ENCODE results near the gene EFL1.
"Not testable (repeated sequence)": the region's sequence is repeated elsewhere in the genome, so short reads cannot be mapped to it uniquely, and the experiment has no call there.

EFL1 gene

DNA sequence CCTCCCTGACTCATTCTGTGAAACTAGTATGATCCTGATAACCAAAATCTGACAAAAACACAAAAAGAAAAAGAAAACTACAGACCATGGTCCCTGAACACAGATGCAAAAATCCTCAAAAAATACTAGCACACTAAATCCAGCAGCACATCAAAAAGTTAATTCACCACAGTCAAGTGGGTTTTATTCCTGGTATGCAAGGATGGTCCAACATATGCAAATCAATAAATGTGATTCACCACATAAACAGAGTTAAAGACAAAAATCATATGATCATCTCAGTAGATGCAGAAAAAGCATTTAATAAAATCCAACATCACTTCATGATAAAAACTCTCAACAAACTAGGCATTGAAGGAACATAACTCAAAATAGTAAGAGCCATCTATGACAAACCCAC is 12.9 kb upstream of the EFL1 start:
- DNase-seq, result no peak

DNA sequence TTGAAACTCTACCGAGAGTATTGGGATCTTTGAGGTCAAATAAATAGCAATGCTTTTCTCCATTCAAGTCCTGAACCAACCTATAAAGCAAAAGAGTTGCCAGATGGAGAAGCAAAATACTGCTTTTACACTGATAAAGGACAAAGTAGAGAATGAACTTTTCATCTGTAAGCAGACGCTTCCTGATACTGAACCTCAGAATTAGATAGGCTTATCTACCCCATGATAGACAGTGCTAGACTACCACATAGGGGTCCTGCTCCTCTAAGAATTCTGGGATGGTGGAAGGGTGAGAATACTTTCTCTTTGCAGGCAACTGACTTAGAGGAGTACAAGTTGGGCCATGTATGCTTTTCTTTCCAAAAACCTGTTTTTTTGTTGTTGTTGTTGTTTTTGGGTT is 9.6 kb upstream of the EFL1 start:
- no peak for DNase-seq

DNA sequence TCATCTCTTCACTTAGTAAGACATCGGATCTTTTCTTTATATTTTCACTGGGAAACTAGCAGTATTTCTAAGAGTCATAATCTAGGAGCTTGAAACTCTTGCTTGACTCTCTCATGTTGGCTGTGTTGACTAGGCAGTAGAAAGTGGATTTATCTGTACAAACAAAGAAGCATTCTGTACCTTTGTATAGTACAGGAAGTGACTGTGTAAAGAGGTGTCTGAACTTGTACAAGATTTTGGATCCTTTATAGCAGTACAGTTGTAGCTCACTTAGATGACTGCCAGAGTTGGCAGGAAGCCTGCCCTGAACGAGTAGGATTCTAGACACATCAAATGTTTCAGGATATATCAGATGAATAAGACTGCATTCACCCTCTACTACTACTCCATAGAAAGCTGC is 5.9 kb upstream of the EFL1 start:
- not testable (repeated sequence) for DNase-seq

DNA sequence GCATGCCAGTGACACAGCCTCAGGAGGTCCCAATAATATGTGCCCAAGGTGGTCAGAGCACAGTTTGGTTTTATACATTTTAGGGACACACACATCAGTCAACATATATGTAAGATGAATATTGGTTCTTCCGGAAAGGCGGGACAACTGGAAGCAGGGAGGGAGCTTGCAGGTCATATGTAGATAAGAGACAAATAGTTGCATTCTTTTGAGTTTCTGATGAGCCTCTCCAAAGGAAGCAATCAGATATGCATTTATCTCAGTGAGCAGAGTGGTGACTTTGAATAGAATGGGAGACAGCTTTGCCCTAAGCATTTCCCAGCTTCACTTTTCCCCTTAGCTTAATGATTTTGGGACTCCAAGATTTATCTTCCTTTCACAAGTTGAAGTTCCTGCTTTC is 4.6 kb upstream of the EFL1 start:
- not testable (repeated sequence) for DNase-seq

DNA sequence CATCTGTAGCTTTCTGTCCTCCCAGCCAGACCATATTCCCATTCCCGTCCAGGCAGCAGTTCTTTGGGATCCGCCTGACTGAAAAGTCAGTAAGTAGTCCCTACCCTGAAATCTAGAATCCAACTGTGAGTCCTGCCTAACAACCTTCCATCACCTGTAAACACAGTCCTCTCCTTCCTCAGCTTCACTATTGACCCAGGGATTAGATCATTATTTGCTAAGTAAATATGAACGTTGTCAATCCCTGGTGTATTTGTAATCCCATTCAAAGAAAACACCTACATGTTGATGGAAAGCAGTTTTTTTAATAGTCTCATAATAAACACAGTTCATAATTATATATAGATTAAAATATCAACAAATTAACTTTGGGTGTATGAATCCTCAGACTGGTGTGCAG is 816 bp upstream of the EFL1 start:
- DNase-seq, result peak; percentile 71

DNA sequence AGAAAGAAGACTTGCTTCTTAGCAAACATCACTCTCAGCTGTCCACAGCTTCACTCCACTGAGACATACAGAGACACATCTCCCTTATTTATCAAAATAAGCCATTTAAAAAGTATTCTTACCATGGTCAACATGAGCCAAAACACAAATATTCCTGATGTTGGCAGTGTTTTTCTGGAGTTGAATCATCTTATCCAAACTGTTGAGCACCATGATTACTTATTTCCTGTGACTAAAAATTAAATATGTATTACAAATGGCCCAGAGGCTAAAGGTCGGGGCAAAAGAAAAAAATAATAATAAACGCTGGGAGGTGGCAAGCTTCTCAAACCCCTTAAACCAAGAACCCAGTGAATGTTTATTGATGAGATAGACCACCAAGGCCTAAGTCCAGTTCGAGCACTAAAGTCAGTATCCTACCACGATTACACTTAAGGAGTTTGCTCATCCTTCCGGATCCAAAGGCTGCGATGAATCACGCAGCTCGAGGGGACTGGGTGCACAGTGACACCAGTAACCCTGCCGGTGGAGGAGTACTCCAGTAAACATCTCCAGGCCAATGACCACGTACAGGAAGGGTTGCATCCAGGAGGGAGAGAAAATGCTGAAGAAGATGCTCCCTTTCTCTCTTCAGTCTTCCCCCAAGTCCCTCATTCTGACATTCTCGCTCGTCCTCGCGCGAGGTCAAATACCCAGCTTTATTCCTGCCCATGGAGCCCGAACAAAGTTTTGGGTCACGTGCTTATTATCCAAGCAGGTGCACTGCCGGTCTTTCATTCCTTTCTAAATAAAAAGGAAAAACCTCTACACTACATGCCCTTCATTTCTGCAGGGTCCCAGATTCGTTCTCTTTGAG is 740 bp downstream of the EFL1 start:
- DNase-seq, result peak; percentile 8

DNA sequence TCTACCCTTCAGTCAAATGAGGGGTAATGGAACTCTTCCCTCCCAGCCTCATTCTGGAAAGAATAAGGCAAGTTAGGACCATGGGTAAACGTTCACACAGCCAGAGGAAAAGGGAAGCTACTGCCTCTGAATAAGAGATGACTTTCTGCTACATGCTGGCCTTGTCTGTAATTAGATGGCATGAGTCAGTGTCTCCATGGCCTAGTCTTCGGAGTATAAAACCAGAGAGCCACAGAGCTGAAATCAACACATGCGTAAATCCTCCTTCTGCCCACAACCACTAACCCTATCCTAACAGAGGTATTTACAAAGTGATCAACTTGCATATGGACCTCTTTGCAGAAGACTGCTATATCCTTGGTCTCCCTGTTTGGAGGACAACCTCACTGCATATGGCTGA is 14.3 kb downstream of the EFL1 start:
- DNase-seq, result not testable (repeated sequence)

DNA sequence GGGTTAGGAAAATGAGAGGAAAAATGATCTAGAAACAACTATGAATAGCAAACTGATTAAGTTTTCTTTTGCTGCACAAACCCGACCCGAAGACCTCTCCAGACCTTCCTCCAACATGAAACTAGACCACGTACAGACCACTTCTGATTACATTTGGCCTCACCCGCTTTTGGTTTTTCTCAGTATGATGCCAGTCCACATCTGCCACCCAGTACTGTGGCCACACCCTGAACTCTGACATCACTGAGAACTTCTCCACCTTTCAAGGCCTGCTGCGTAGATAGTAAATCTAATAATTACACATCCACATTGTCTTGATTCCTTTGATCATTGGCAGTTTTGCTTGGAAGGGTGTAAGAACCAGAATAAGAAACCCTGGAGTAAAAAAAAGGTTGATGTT is 16.6 kb downstream of the EFL1 start:
- not testable (repeated sequence) for DNase-seq

DNA sequence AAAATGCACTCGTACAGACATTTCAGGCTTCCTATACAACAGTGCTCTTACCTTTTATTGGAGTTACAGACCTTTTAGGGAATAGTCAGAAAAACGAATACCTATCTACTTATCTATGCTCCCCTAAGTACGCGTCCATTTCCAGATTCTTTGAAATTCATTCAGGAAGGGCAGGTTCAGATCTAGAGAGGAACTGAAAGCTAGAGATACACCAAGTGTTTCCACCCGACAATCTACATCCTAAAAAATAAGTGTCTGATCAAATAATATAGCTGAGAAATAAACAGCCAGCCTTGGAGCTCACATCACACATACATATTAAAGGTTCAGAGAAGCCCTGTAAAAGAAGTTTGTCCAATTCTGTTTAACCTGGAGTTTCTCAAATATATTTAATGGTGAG is 18.9 kb downstream of the EFL1 start:
- DNase-seq, result not testable (repeated sequence)

DNA sequence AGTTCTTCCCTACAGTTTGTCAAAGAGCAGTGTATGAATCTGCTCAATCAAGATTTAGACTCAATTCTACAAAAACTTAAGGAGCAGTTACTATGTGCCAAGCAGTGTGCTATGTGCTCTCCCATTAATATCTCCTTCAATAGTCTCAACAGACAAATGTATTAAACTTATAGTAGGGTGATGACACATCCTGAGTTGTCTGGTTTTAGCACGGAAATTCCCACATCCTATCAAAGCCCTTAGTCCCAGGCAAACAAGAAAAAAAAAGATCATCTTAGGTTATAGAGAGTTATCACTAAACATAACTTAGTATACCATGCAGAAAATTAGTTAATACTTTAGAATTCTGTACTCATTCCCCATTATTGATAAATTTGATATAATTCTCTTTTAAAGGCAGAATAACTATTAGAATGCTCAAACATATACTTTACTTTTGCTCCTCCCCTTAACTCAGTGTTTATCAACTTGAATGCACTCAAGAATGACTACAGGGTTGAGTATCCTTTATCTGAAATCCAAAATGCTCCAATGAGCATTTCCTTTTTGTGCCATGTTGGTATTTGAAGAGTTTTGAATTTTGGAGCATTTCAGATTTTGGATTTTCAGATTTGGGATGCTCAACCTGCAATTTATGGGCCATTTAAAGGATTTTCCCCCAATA is 20.6 kb downstream of the EFL1 start:
- DNase-seq, result not testable (repeated sequence)

DNA sequence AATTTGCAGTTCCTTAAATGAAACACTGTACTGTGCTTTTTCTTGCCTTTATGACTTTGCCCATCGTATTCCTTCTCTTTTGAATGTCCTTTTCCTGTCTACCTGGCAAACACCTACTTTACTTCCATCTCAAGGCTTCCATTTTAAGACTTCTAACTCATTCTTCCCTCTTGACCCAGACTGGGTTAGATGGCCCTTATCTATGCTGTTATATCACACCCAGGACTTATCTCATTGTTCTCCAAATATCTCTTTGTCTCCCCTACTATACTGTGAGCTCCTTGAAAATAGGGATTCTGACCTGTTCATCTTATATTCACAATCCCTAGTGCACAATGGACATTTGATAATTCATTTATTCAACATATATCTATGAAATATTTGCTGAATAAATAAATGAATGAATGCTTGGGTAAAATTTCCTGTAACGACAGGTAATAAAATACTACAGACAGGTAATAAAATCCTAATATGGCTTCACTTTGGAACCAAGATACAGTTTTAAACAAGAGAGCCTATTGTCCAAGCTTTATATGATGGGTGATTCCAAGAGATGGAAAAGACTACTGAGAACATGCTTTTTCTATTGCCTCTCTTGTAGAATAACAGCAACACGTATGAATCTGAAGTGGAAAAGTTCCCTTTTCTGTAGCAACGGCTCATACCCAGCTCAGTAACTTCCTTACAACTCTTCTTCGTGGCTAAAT is 22.7 kb downstream of the EFL1 start:
- DNase-seq, result no peak

DNA sequence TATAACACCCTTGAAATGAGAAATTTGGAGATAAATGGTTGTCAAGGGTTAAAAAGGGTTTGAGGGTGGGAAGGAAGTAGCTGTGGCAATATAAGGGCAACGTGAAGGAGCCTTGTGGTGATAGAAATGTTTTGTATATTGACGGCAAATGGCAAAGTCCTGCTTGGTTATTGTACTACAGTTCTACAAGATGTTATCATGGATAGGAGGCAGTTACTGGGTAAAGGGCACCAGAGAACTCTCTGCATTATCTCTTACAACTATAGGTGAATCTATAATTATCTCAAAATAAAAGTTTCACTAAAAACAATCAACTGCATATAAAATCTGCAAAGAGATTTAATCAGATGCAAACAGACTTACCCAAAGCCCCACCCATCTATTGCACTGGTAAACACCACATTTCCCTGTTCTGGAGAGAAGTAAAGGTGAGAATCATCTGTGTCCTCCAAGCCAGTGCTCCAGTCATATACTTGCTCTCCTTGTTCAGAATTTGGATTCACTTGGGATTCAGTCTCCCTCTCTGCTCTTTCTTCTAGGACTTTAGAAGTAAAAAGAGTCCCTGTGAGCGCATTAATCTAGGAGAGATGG is 24.5 kb downstream of the EFL1 start:
- not testable (repeated sequence) for DNase-seq

DNA sequence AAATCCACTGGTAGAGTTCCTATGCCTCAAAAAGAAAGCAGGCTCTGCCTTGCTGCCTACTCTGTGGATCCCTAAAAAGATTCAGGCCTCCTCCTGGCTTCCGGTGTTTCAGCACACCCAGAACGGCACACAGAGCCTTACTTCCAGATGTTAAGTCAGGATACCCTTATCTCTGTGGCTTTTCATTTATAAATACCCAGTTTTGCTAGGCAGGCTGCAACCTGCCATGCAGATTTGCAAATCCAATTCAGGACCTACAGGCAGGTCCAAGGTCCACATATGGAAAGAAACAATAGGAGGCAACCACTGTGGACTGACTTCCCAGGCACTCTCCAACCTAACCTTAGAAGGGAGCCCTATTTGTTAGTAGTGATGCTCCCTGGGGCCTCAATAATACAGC is 30.7 kb downstream of the EFL1 start:
- no peak for DNase-seq

DNA sequence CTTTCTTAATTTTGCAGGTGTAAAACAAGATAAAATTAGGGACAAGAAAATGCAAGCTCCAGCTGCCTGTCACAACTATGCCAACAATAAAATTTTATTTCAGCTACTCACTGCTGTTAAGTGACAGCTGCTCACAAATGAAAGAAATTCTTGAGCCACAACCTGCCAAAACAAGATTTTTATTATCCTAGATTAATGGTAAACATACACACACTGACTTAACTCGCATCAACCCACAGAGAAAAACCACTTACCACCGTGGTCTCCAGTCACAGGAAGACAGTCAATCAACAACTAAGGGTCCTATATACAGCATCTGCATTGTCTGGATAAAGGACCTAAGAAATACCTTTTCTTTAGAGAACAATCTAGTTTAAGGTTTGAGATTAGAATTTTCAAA is 31.3 kb downstream of the EFL1 start:
- no peak for DNase-seq

DNA sequence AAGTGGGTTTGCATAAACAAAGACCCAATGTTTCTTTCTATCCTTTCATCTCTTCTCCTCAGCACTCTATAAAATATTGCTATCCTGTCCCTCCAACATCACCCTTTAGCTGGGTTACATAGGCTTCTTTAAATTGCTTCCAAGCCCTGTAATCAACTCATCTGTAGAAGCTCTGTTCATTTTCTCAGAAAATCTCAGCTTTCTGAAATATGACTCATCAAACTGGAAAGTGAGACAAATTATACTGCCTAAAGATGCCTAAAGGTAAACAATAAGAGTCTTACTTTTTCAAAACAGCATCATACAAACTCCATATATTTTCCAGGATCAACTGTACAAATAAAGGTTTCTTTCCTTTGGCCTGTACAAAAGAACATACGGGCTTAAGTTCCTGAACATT is 33.8 kb downstream of the EFL1 start:
- no peak for DNase-seq

DNA sequence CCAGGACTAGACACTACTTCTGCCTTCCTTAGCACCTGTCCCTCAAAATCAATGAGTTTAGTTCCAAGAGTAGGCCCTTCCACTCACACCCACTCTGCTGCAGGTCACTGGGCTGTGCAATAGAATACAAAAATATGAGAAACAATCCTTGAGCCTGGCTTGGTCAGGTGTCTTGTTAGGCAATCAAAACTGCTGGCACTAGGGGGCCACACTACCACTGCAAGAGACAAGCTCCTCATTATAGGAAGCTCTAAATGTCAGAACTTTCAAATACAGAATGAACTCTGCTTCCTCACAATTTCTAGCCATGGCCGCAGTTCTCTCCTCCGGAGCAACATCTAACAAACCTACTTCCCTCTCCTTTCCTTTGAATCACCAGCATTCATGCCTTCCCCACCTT is 41.0 kb downstream of the EFL1 start:
- DNase-seq, result not testable (repeated sequence)

DNA sequence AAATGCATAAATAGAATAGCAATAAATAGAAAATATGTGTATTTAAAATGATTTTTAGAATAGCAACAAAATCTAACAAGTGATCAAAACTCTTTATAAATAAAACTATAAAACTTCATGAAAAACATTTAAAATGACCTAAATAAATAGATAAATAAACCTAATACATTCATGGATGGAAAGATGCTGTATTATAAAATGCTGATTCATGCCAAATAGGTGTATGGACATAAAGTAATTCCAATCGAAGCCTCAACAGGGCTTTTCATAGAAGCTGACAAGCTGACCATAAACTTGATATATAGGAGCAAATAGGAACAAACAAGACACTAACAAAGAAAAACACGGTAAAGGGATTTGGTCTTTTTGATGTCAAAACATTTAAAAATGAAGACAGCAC is 46.4 kb downstream of the EFL1 start:
- not testable (repeated sequence) for DNase-seq

DNA sequence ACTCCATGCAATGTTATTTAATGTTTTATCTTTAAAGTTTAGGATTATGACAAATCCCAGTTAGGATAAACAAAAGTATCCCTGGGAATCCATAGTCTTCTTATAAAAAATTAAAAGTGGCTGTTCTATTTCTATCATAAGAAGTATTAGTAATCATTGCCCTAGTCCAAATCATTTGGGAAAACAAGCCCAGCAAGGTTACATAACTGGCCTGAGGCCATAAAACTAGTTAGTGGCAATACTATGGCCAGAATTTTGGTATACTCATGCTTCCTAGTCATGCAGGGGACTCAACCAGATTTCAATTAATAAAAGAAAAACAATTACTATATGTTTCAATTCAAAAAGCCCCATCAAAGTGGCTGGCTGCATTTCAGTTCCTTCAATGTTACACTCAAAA is 50.3 kb downstream of the EFL1 start:
- not testable (repeated sequence) for DNase-seq

DNA sequence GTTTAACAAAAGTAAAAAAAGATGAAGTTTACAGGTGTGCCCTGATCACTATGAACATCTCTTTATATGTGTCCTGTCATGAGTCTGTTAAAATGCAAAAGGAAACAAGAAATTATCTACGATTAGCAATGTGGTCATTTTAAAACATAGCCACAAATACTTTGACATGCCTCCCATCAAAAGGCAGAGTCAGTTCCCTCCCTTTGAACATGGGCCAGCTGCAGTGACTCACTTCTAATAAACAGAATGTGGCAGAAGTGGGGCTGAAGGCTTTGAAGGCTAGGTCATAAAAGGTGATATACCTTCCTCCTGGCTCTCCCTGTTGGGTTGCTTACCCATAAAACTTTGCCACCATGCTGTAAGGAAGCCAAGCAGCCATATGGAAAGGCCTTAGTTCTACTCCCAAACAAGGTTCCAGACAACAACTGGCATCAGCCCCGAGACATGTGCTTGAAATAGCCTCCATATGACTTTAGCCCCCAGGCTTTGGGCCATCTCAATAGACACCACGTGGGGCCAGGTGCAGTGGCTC is 52.4 kb downstream of the EFL1 start:
- DNase-seq, result not testable (repeated sequence)

DNA sequence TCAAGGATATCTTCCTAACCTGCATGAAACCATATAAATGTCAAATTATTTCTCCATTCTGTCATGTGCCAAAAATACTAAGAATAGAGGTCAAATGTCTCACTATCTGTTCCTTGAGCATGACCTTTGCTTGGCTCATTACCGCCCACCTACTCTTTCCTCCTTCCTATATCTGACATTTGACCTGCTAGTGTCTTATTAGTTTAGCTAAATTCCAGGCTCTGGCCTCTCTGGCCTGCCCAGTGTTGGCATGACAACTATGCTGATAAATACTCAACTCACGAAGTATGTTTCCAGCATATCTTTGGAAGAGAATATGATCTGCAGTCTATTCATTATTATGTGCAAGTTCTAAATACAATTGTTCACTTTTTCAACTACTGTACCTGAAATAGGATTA is 58.0 kb downstream of the EFL1 start:
- DNase-seq, result not testable (repeated sequence)

DNA sequence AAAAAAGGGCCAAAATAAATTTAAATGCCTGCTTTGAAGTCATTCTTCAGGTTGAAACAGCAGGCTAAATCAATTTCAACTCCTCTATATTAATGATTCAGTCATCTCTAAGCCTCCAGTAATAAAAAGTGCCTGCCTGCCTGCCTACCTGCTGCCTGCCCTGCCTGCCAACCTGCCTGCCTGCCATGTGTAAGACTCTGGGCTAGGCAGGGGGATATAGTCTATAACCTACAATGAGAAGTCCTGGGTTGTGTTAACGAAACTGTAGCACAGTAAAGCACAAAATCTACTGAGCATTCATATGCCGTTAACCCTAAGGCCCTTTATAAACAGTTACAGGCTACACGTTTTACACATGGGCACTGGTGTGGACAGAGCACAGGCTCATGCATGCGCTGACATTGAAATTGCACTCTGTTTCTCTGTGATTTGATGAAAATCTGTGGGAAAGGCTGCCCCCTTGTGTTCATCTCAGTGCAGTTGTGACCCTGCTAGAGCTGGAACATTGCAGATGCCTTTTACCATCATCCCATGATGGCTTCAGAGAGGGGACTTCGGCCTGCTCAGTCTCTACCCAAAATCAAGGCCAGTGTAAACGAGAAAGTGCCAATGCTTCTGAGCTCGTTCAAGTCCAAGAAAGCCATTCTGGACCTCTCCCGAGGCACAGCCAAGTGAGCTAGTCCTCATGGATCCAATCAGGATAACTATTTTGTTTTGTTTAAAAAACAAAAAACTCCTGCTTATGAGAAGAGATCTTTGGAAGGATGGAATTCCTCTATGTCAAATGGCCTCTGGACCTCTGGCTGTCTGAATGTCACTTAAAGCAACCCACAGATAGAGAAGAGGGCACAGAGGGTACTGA is 64.6 kb downstream of the EFL1 start:
- peak; percentile 3 for DNase-seq

DNA sequence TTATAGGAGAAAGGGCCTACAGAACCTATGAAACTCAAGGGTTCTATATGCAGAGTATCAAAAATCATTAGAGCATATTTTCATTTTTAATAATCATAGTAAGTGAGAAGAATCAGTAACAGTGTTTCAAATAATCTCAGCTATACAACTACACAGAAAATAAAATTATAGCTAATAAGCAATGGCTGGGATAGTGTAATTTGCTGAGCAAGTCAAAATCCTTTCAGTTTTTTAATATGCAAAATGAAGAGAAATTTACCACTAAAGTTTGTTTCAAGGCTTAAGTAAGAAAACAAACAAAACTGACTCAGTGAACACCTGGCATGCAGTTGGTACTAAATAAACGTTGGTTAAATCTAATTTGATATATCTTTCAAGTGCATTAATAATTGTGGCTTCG is 66.2 kb downstream of the EFL1 start:
- no peak for DNase-seq
